ENCODE measurements around the gene F11.

DNA sequence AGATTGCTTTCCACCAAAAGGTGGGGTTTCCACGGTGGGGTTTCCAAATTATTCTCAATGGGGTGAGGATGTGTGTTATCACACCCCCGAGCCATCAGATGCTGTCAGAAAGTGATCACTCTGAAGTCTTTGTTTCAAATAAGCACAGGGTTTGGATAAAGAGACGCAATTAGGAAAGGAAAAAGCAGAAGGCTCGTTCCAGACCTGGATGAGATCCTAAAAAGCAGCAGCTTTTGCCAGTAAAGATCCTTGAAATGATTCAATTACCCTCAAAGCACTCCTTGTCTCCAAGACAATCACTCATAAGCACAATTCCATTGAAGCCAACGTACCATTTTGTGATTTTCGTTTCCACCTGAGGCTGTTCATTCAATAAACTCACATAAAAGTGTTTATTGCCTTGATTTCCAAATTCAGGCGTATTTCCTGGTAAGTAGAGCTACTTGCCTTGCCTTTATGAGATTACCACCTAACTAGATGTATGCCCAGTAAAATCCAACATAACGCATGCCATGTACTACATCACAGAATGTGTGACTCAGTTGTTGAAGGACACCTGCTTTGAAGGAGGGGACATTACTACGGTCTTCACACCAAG is 5.2 kb downstream of the F11 start:
- TF ChIP-seq, protein P1, sequence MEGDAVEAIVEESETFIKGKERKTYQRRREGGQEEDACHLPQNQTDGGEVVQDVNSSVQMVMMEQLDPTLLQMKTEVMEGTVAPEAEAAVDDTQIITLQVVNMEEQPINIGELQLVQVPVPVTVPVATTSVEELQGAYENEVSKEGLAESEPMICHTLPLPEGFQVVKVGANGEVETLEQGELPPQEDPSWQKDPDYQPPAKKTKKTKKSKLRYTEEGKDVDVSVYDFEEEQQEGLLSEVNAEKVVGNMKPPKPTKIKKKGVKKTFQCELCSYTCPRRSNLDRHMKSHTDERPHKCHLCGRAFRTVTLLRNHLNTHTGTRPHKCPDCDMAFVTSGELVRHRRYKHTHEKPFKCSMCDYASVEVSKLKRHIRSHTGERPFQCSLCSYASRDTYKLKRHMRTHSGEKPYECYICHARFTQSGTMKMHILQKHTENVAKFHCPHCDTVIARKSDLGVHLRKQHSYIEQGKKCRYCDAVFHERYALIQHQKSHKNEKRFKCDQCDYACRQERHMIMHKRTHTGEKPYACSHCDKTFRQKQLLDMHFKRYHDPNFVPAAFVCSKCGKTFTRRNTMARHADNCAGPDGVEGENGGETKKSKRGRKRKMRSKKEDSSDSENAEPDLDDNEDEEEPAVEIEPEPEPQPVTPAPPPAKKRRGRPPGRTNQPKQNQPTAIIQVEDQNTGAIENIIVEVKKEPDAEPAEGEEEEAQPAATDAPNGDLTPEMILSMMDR (IDR thresholded peaks at IDR 0.05; ENCODE audit: low read depth, low read length, poor library complexity, severe bottlenecking) = no peak
- TF ChIP-seq EZH2phosphoT487 (IDR thresholded peaks at IDR 0.05; ENCODE audit: borderline replicate concordance, low read length) = no peak
